Astrocyte of the spinal cord (primary cell): ENCODE data around the gene BMPR1B.

Experiments used
- DNase-seq: peaks from one replicate; pipeline ENCODE4 v3.0.0; 2011; ENCODE audit warnings: low read depth, low spot score
- H3K4me3 ChIP-seq: 2 replicates; pipeline ENCODE4 v1.5.1; 2011; ENCODE audit warnings: low read depth, mild to moderate bottlenecking, low read length, moderate library complexity
- CTCF ChIP-seq: IDR thresholded peaks from 2 replicates; pipeline ENCODE4 v1.5.1; 2012; ENCODE audit warnings: low read depth, mild to moderate bottlenecking, low read length, inconsistent platforms
- in situ Hi-C: cut with HindIII; loops from 2 replicates; pipeline ENCODE4 v1.10.0; 2017; ENCODE audit warnings: low sequenced_read_pairs

Gene BMPR1B

GRCh38 chr4:94802091-94802490 is 44.3 kb downstream of the BMPR1B start:
- no peak for TF ChIP-seq CTCF
- H3K4me3 ChIP-seq: no peak overlapping the region
- in situ Hi-C loops: no loop called here
- peak; percentile 16 for DNase-seq

- peak; percentile 44 for DNase-seq
- H3K4me3 ChIP-seq: no peak overlapping the region
- in situ Hi-C loops: no loop called here
- TF ChIP-seq CTCF: no peak
Observed at GRCh38 chr4:94803181-94803580, 45.4 kb downstream of the BMPR1B start.

GRCh38 chr4:94804650-94805049 is 46.9 kb downstream of the BMPR1B start:
- DNase-seq: no peak
- H3K4me3 ChIP-seq: no peak overlapping the region
- in situ Hi-C loops: no loop called here
- no peak for TF ChIP-seq CTCF

- TF ChIP-seq CTCF: no peak
- DNase-seq: no peak
- H3K4me3 ChIP-seq: no peak overlapping the region
- in situ Hi-C loops: no loop called here
Observed at GRCh38 chr4:94806376-94806775, 48.6 kb downstream of the BMPR1B start.

GRCh38 chr4:94811643-94812042 is 53.9 kb downstream of the BMPR1B start:
- H3K4me3 ChIP-seq: no peak overlapping the region
- DNase-seq: no peak
- in situ Hi-C loops: no loop called here
- no peak for TF ChIP-seq CTCF

- in situ Hi-C loops: no loop called here
- DNase-seq: no peak
- no peak for TF ChIP-seq CTCF
- H3K4me3 ChIP-seq: no peak overlapping the region
Observed at GRCh38 chr4:94813221-94813620, 55.5 kb downstream of the BMPR1B start.

- no peak for TF ChIP-seq CTCF
- no peak for DNase-seq
- in situ Hi-C loops: no loop called here
- no peak overlapping the region for H3K4me3 ChIP-seq
Observed at GRCh38 chr4:94814237-94814636, 56.5 kb downstream of the BMPR1B start.
